GM12801 (cell line): ENCODE measurements around the gene RNPEPL1.

ENCODE experiments used
- TF ChIP-seq, protein P1 (sequence below): IDR thresholded peaks from one replicate; pipeline ENCODE4 v1.5.1; 2011; ENCODE audit warnings: control low read depth; ENCODE audit not compliant: insufficient read length; ENCODE audit errors: extremely low read depth

Gene RNPEPL1

DNA sequence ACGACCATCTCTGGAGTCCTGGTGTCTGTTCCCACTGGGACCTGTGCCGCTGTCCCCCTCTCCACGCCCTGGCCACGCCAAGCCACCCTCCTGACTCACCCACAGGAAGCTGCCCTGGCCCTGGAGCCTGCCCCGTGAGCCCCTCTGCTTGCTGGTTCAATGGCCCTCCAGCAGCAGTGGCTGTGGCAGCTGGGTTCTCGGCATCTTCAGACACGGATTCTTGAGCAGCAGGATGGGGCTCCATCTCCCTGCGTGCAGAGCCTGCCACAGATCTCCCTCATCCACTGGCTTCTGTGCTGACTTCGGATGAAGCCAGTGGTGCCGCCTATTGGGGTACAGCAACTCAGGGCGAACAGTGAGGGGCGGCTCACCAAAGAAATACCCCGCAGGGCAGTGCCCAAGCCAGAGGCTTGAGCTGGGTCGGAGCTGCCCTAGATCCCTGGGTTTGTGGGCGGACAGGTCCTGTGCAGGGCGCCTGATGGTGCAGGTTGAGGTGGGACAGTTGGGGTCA, 32.2 kb downstream of the RNPEPL1 start:
- TF ChIP-seq, protein P1, sequence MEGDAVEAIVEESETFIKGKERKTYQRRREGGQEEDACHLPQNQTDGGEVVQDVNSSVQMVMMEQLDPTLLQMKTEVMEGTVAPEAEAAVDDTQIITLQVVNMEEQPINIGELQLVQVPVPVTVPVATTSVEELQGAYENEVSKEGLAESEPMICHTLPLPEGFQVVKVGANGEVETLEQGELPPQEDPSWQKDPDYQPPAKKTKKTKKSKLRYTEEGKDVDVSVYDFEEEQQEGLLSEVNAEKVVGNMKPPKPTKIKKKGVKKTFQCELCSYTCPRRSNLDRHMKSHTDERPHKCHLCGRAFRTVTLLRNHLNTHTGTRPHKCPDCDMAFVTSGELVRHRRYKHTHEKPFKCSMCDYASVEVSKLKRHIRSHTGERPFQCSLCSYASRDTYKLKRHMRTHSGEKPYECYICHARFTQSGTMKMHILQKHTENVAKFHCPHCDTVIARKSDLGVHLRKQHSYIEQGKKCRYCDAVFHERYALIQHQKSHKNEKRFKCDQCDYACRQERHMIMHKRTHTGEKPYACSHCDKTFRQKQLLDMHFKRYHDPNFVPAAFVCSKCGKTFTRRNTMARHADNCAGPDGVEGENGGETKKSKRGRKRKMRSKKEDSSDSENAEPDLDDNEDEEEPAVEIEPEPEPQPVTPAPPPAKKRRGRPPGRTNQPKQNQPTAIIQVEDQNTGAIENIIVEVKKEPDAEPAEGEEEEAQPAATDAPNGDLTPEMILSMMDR, result no peak

DNA sequence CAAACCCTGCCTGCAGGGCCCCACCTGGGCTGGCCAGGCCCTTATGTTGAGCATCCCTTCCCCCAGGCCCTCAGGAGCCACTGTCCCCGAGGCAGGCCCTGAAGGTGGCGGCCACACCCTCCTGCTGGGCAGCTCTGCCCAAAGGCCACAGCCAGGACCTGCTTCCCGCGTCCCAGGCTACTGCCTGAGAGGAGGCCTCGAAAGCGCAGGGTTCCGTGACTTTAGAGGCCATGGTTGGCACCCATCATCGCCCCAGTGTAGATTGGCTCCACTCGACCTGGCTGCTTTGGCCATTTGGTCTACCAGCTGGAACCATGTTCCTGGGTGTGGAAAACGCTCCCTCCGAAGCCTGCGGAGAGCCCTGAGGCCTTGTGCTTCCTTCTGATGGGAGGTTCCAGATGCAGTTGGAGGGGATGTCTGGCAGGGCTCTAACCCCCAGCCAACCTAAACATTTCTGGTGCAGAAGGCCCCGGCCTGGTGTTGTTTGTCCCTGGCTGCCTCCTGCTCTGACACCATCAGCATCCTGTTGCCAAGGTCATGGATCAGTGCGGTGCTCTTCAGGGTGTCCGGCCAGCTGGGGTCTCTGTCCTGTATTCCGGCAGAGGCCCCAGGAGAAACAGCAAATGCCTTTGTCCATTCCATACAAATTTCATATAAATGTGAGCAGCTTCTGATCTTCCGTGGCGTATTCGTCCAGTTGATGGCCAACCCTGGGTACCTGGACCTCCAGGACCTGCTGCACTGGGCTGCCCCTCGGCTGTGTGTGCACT, 33.0 kb downstream of the RNPEPL1 start:
- TF ChIP-seq, protein P1, result no peak

DNA sequence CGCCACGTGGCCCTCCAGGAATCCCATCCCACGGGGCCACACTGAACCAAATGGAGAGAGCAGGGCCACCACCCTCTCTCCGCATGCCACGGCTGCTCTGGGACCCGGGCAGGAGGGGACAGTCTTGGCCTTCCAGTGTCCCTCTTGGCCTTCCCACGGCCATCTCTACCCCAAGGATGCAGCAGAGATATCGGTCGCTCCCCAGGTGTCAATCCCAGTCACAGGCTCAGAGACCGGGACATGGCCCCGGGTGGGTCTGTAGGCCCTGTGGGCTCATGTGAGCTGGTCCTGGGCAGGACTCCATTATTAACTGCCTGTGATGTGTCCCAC, 33.5 kb downstream of the RNPEPL1 start:
- TF ChIP-seq, protein P1, result no peak

DNA sequence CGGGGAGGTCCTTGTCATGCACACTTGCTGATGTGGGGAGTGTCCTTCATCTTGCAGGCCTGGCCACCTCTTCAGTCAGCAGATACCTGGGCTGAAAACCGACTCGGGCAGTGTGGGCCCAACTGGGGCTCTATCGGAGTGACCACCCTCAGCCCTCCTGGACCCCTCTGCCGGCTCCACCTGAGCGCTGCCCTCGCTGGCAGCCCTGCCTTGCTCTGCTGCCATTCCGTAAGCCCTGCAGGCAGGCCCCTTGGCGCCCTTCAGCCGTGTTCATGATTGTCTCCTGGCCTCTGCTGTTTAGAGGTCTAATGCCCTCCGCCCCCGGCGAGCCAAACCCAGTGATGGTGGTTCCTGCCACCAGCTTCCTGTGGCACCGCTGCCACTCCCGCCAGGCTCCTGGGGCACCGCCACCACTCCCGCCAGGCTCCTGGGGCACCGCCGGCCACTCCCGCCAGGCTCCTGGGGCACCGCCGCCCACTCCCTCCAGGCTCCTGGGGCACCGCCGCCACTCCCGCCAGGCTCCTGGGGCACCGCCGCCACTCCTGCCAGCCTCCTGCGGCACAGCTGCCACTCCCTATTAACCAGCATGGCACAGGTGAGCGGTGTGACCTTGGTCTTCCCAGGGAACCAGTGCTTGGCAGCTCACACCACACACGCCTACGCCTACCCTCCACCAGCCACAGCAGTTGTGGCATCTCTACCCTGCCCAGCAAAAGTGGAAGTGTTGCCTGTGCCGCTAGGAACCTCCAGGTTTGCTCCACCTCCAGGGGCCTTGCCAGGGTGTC, 34.2 kb downstream of the RNPEPL1 start:
- TF ChIP-seq, protein P1, result no peak

DNA sequence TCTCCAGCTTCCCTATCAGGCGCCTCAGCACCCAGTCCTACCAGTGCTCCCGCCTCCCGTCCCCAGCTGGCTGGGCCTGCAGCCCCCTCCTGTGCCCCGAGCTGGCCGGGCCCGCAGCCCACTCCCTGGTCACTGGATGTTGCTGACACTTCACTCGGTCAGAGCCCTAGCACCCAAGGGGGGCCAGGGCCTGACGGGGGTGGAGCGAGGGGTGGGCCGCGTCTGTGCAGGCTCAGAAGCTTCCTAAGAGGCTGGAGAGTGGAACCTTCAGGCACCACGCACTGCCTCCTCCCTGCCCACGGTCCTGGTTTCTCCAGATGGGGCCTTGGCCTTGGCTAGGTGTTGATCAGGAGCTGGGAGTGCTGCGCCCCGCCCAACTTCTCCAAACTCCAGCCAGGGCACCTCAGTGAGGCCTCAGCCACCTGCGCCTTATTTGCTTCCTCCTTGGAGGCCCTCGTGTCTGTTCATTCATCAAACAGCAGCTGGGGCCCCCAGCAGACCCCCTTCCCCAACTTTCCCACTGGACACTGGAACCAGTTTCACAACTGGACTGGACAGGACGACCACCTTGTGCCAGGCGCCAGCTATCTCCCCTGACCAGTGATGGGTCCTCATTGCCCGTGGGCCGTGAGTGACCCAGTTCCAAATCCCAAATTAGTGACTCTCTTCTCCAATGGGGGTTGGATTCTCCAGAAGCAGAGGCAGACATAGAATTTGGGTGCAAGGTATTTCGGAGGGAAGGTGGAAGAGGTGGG, 35.0 kb downstream of the RNPEPL1 start:
- TF ChIP-seq, protein P1, result no peak

DNA sequence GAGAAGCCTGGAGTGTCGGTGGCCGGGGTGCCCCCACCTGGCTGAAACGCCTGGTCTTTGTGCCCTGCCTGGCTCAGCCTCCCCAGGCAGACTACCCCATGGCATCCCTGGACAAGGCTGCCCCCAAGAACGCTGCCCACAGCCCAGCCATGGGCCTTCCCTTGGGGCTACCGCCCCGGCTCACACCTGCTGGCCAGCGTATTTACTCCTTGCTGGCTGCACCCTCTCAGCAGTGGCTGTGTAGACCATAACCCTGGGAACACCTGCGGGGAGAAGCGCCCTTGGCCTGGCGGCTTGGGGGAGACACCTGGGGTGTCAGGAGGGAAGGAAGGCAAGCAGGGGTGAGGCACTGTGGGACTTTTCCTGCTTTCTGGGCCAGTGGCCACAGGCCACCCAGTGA, 35.6 kb downstream of the RNPEPL1 start:
- TF ChIP-seq, protein P1, result no peak
